NCI-H1694 (cell line): ENCODE results near the gene ZFYVE28.

Source experiments
- DNase-seq: peaks from one replicate; lab custom pipeline; 2025; lab: John Stamatoyannopoulos, UW

The ZFYVE28 gene

DNA sequence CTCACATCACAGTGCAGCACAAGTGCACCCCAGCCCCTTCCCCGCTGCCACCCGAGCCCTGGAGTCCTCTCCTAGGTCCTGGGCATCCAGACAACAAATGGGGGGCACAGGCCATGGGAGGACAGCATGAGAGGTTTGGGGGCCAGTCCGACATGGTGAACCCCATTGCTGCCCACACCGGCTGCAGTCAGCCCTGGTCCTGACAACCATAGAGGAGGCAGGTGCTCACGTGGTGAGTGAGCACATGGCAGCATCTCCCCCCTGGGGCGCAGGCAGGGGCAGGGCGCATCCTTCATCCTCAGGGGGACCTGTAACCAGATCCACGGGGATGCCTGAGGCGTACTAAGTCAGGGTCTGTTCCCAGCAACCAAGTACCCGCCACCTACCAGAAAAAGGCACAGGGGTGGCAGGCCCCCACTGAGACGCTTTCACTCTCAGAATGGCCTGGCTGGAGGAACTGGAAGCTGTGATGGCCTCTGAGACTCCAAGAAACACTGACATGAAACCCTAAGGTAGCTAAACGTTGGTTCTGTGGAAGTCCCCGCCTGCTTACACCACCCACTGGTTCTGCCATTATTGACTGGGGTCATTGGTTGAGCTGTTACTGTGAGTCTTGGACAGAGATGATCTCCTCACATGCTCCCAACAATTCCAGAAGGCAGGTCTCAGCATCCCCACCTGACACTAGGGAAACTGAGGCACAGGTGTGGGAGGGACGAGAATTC, 6.5 kb downstream of the ZFYVE28 start:
- no peak for DNase-seq

DNA sequence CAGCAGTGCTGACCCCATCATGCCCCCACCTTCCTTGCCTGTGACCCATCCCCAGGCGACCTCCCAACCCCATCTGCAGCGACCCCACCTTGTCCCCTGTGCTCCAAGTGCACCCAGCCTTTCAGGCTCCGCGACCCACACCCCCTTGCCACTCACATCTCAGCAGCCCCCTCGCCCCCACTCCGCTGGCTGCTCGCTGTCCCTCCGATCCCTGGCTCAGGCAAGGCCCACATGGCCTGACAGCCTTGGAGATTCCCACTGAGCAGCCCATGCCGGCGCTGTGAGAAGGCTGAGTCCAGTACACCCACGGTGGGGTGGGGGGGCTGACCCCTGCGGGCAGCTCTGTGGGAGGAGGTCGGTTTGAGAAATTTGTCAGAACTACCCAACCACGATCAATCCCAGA, 9.1 kb downstream of the ZFYVE28 start:
- no peak for DNase-seq

DNA sequence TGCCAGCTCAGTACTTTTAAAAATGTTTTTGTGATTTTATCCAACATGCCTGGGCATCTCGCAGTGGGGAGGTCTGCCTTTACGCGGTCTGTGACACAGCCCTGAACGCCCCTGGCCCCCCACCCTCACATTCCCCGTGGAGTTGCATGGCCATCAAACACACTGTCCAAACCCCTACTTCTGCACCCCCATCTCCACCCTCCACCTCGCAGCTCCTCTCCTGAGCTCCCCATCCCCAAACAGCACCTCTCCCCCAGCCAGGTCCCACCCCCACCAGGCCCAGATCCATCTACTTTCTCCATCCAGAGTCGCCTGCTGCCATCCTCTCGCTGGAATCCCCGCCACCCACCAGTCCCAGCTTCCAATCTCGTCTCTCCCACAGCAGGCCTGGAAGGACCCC, 9.5 kb downstream of the ZFYVE28 start:
- no peak for DNase-seq

GRCh38 chr4:2408401-2408958, 10.0 kb downstream of the ZFYVE28 start:
- no peak for DNase-seq

DNA sequence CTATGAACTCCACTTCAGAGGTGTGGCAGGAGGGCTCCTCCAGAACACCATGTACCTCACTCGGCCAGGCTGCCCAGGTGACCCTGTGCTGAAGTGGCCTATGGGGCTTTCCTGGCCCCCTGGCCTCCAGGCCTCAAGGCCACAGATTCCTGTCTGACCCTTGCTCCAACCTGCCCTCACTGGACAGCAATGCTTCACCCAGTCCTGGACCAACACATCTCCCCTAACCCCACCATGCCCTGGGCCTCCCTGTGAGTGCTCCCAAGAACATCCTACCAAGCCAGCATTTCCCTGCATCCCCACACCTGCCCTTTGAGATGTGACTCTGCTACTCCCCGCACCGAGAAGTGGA, 10.5 kb downstream of the ZFYVE28 start:
- no peak for DNase-seq

- DNase-seq = no peak
Measured at GRCh38 chr4:2406920-2407319, 11.5 kb downstream of the ZFYVE28 start.

DNA sequence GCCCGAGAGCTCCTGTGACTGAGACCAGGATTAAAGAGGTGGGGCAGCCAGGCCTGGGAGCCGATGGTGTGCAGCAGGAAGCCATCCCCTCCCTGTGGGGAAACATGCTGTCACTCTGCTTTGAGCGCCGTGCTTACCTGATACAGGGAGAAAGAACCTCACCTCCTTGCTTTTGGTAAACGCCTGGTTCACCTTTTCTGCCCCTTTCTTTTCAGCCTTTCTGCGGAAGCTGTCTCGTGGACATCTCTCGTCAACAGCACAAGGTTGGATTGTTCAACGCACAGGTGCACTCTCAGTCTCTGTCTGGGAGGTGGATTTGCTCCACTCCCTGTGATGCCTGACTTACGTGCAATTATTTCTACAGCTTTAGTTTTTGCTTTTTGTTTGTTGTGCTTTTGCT, 12.0 kb downstream of the ZFYVE28 start:
- no peak for DNase-seq

DNA sequence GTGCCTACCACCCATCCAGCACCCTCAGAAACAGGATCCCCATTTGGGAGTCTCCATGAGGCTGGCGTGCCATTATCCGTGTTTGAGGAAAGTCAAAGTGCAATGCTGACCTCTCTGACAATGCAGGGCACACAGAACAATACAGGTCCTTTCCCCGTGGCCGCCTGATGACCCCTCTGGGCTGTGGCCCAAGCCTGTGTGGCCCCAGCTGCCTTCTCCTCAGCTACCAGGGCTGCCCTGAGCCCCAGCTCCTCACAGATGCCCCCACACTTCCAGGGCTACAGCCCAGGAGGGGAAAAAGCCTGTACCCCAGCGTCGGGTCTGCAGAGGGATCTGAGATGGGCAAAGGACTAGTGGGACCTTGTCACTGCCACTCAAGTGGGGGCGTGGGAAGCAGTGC, 15.5 kb downstream of the ZFYVE28 start:
- DNase-seq = no peak

DNA sequence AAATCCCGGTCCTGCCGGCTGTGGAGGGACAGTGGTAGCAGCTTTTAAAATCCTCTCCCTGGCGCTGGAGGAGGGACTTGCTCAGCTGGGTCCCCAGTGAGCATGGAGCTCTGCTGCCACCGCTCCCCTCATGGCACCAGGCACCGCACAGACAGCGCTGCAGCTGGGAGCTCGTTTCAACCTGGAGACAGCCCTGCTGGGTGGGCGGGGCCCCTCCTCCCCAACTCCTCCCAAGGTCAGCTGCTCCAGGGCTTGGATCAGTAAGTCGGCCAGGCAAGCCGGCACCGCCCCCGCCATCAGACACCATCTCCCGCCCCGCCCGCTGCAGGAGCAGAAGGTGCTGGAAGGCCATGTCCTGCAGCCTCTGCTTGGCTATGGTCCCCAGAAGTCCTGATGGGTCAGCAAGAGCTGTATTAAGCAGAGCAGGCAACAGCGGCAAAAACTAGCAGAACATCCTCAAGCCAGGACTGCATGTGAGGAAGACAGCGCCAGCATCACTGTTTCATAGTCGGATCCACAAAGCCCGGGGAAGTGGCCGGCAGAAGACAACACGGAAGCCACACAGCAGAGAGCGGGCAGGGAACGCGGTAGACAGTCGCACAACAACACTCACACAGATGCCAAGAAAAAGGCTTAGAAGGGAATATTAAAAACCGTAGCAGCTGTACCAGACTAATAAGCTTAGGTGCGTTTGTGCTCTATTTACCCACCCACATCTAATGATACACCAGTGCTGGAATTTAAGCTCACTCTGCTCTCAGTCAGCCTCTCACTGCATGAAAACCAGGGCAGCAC, 16.2 kb downstream of the ZFYVE28 start:
- DNase-seq = peak; percentile 54

DNA sequence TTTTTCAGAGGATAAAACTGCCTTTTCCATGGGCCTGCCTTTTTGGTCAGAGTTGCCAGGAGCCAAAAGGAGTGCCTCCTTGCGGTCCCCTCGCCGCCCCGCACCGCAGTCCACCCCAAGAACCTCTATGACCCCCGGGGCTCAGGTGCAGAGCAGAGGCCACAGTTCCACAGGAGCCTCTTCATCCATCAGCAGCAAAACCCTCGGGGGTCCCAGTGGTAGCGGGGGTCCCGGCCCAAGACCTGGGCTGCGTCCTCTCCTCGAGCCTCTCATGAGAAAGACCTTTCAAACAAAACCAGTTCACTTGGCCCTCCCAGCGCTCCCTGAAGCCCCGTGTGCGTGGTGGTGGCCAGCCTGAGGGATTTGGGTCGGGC, 16.8 kb downstream of the ZFYVE28 start:
- DNase-seq = no peak

DNA sequence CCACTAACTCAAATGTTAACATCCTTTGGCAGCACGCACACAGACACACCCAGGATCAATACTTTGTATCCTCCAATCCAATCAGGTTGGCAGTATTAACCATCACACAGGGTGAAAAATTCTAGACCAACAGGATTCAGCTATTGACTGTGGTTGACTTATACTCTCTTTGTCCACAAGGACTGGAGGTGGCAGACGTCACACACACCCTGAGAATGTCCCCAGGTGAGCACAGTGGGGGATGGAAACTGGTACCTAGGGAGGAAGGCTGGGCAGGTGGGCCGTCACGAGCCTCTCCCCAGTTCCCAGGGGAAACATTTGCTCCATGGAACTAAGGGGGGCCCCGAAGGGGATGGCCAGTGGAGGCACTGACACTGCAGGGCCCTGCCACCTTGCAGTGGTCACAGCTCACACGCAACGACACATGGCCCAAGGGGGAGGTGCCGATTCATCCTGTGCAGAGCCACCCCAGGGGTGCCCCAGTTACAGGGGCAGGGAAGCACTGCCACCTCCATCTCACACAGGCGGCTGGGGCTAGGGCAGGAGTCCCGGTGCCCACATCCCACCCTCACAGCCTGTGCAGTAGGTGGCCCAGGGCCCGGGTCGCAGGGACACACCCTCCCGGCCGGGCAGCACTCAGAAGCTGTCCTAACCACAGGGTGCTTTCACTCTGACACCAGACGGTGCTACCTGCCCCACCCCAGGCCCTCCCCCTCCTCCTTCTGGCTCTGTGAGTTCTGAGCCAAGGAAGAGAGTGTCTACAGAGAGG, 17.4 kb downstream of the ZFYVE28 start:
- DNase-seq = no peak

DNA sequence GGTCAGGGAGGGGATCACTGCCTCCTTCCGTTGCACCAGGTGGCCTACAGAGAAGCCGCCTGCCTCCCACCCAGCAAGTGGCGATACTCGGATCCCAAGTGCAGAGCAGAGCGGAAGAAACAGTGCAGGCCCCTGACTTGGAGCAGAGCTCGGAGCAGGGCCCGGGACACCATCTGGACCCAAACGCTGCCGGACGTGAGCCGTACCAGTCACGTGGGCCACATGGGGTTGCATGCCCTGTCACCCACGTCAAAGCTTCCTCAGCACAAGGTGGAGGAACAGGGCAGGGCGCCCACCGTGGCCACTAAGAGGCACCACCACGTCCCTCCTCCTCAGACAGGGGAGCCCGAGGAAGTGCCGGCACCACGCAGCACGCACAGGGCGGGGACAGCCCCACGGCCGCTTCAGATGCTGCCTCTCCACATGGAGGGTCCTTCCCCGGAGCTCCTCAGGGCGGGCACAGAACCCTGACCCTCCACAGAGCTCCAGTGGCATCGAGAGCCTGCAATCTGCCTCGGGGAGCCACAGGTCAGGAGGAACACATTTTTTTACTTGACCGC, 18.7 kb downstream of the ZFYVE28 start:
- no peak for DNase-seq

- no peak for DNase-seq
Measured at GRCh38 chr4:2399216-2399615, 19.2 kb downstream of the ZFYVE28 start.

GRCh38 chr4:2397596-2398379, 20.7 kb downstream of the ZFYVE28 start:
- DNase-seq = no peak

- DNase-seq = no peak
Measured at GRCh38 chr4:2396781-2397368, 21.6 kb downstream of the ZFYVE28 start.

GRCh38 chr4:2395584-2395983, 22.9 kb downstream of the ZFYVE28 start:
- DNase-seq = no peak

GRCh38 chr4:2395038-2395437, 23.4 kb downstream of the ZFYVE28 start:
- no peak for DNase-seq

GRCh38 chr4:2394528-2394927, 23.9 kb downstream of the ZFYVE28 start:
- no peak for DNase-seq

- DNase-seq = no peak
Measured at GRCh38 chr4:2393353-2394270, 24.8 kb downstream of the ZFYVE28 start.
